T1000 (cell line): ENCODE data around the gene BICC1.
A peak's percentile ranks its signal among the peaks of the same experiment; 100 is the strongest.

ENCODE experiments used
- DNase-seq: peaks from one replicate; lab custom pipeline; 2025; ENCODE audit warnings: mixed read lengths; lab: John Stamatoyannopoulos, UW

Gene BICC1

GRCh38 chr10:58743466-58744115, 230.9 kb downstream of the BICC1 start:
- DNase-seq: no peak

GRCh38 chr10:58746474-58747185, 234.0 kb downstream of the BICC1 start:
- no peak for DNase-seq

- no peak for DNase-seq
These were observed 235.0 kb downstream of the BICC1 start for GRCh38 chr10:58747687-58748086.

GRCh38 chr10:58752665-58753064, 240.0 kb downstream of the BICC1 start:
- DNase-seq: no peak

DNA sequence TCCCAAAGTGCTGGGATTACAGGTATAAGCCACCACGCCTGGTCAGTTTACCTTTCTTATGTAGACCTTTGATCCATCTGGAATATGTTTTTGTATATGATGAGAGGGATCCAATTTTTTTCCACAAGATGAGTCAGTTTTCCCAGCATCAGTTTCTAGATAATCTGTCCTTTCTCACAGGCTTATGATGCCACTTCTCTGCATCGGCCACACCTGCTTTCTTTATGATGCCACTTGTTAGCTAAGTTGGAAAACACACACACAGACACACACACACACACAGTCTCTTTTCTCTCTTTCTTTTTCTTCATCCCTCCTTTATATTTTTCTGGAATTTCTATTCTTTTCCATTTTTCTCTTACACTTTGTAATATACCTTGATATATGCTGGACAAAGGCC, 240.8 kb downstream of the BICC1 start:
- DNase-seq: no peak

GRCh38 chr10:58754469-58755339, 242.0 kb downstream of the BICC1 start:
- DNase-seq: no peak

DNA sequence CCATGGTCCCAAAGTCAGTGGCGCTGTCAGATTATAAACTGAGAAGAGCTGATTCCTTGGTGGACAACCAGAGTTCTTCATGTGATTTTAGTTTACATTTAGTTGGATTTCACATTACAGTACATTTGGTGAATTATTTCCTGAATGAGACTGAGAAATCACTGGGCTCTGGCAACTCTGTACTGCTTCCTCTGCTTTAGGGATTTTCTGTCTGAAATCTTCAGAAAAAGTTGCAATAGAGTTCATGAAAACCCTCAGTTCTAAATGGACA, 242.6 kb downstream of the BICC1 start:
- no peak for DNase-seq

DNA sequence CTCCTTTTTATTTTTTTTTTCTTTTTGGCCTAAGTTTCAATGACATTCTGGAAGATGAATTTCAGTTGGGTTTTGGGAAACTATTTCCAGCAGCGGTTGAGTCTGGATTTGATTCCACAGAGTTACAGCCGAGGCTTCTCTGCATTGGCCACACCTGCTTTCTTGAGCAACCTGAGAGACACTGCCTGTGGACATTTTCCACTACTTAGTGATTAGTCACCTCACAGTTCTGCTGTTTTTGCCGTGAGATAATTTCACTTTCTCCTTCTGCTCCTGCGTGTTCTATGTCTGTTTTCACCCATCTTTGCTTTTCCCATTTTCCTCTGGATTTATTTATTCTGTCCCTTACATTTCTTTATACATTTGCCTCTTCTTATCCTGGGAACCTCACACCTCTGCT, 243.0 kb downstream of the BICC1 start:
- DNase-seq: no peak

GRCh38 chr10:58756130-58756719, 243.6 kb downstream of the BICC1 start:
- DNase-seq: no peak

GRCh38 chr10:58757352-58758065, 244.8 kb downstream of the BICC1 start:
- no peak for DNase-seq

GRCh38 chr10:58758321-58758720, 245.6 kb downstream of the BICC1 start:
- DNase-seq: no peak

DNA sequence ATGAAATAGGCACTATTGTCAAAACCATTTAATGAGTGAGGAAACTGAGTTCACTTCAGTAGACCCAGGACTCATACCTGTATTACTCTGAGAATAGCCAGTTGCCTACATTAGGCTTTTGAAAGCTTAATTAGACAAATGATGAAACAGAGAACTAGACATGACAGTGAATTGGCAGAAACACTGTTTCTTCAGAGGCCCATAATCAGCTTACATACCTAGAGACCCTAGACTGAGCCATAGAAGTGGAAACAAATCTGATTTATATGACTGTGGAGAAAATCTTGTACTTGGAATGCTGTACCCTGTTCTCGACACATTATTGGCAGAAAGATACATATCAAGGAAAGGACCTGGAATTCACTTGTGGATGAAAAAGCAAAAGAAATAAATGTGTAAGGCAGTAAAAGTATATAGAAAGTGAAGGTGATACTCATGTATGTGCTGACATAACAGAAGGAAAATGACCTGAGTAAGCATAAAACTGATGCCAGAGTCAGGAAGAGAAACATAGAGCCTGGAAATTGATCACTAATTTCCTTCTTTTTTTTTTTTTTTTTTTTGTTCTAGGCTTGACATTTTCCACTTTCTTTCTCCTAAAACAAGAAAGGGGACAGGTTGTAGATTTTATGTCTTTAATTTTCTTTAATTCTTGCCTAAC, 251.5 kb downstream of the BICC1 start:
- no peak for DNase-seq

GRCh38 chr10:58765910-58766309, 253.2 kb downstream of the BICC1 start:
- DNase-seq: no peak

DNA sequence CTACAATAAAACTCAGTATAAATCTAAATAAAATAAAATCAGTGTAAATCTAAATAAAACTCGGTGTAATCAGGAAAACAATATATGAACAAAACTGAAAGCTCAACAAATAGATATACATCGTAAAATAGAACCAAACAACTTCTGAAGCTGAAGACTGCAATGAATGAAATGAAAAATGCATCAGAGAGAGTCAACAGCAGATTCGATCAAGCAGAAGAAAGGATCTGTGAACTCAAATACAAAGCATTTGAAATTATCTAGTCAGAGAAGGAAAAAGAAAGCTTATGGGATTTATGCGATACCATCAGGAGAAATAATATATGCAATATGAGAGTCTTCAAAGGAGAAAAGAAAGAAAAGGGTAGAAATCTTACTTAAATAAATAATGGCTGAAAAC, 255.0 kb downstream of the BICC1 start:
- DNase-seq: no peak

DNA sequence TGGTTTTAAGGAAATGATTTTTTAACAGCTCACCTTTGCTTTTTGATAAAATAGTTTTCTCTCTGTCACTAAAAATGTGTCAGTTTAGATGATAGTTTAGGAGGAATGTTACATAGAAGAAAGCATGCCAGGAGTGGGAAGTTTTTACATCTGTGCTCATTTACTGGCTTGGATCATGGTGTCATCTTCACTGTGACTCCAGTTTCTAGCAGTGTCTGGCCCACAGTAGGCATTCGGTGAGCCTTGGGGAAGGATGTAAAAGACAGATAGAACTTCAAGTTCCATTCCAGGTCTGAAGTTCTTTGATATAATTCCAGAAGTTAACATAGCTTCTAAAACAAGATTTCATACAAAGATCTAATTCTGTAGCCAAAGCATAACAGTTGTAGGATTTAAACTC, 259.2 kb downstream of the BICC1 start:
- DNase-seq: no peak

DNA sequence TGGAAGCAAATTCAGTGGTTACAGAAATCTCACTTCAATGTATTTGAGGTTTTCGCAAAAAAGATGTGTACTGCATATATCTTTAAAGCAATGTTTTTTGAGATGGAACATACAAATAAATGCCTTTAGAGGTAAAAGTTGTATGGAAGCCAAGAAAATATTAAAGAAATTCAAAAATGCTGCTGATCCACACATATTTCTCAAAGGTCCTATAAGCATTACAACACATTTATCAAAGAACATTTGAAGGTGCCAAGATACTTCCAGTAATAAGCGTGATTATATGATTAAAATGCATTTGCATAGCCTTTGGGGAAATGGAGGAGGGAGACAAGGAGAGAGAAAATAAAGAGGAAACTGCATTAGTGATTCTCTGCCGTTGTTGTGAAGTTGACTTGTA, 260.1 kb downstream of the BICC1 start:
- no peak for DNase-seq

- no peak for DNase-seq
These were observed 260.7 kb downstream of the BICC1 start for GRCh38 chr10:58773341-58773740.

- no peak for DNase-seq
These were observed 261.3 kb downstream of the BICC1 start for GRCh38 chr10:58773944-58774343.

GRCh38 chr10:58775960-58776567, 263.4 kb downstream of the BICC1 start:
- peak; percentile 28 for DNase-seq

DNA sequence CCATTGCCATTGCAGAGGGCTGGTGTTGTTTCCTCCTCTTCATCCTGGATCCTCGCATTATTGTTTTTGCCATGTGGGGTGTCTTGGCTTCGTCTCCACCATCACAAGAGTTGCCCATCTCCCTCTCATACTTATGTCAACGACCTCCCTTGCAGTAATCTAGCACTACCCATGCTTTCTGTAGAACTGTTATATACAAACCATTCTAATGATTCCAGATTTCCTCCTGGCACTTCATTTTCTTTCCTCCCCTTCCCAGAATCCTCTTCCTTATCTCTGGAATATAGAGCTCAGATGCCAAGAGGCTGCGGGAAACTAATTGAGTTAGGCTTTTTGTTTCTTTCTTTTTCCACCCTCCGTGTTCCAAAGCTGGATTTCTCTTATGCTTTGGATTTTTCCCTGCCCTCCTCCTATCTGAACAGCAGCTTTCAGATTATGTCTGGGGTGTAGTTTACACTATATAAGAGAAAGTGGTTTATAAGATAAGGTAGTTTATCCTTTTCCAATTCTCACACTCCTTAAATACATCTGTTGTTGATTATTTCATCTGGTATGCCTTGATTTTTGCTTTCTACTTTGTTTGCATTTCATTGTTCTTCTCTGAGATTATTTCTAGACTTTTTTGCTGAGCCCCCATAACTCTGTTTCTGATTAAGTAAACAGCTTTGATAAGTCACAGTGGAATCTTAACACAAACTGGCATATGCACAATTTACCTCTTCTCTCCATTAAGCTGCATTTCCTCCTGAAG, 264.1 kb downstream of the BICC1 start:
- no peak for DNase-seq
